Endodermal cell (in vitro differentiated cells): ENCODE results near the gene KERA. TPM values are rescaled to one million over a fixed set of nuclear protein-coding genes. Genes with fewer than 3 reads are reported as not detected.
"Not testable (repeated sequence)": the region's sequence is repeated elsewhere in the genome, so short reads cannot be mapped to it uniquely, and the experiment has no call there.

Experiments used
- DNase-seq: peaks from one replicate; pipeline ENCODE4 v3.0.0-alpha.2; 2017
- H3K27ac ChIP-seq: 2 replicates; pipeline ENCODE4 v1.5.1; 2013; ENCODE audit warnings: mild to moderate bottlenecking, low read depth, low read length, moderate library complexity
- H3K27me3 ChIP-seq: 2 replicates; pipeline ENCODE4 v1.6.1; 2013; ENCODE audit warnings: mild to moderate bottlenecking, low read length, moderate library complexity; ENCODE audit not compliant: insufficient read depth, control insufficient read depth, poor library complexity, severe bottlenecking
- H3K36me3 ChIP-seq: 2 replicates; pipeline ENCODE4 v1.7.0; 2013; ENCODE audit warnings: mild to moderate bottlenecking, low read length, moderate library complexity; ENCODE audit not compliant: control insufficient read depth, insufficient read depth
- H3K4me1 ChIP-seq: one replicate; pipeline ENCODE4 v1.7.0; 2013; ENCODE audit warnings: low read length; ENCODE audit not compliant: control insufficient read depth, insufficient read depth
- H3K4me3 ChIP-seq: 2 replicates; pipeline ENCODE4 v1.5.1; 2013; ENCODE audit warnings: mild to moderate bottlenecking, low read length, moderate library complexity
- H3K9ac ChIP-seq: 2 replicates; pipeline ENCODE4 v1.6.1; 2013; ENCODE audit warnings: mild to moderate bottlenecking, low read length, moderate library complexity; ENCODE audit not compliant: poor library complexity, severe bottlenecking; ENCODE audit errors: extremely low read depth
- H3K9me3 ChIP-seq: 2 replicates; pipeline ENCODE4 v1.6.1; 2013; ENCODE audit warnings: mild to moderate bottlenecking, low read length, moderate library complexity; ENCODE audit not compliant: control insufficient read depth
- H3K27ac Mint-ChIP-seq: 2 replicates; pipeline ENCODE4 v1.8.0; 2020; ENCODE audit warnings: mixed read lengths
- H3K27me3 Mint-ChIP-seq: 2 replicates; pipeline ENCODE4 v1.8.0; 2021; ENCODE audit warnings: mild to moderate bottlenecking, mixed read lengths; ENCODE audit not compliant: insufficient read depth
- H3K36me3 Mint-ChIP-seq: 2 replicates; pipeline ENCODE4 v1.8.0; 2020; ENCODE audit warnings: low read depth, mixed read lengths
- H3K4me1 Mint-ChIP-seq: 2 replicates; pipeline ENCODE4 v1.8.0; 2020; ENCODE audit warnings: mixed read lengths
- H3K4me3 Mint-ChIP-seq: 2 replicates; pipeline ENCODE4 v1.8.0; 2020; ENCODE audit warnings: mild to moderate bottlenecking, moderate library complexity, mixed read lengths
- H3K9me3 Mint-ChIP-seq: 2 replicates; pipeline ENCODE4 v1.8.0; 2020; ENCODE audit warnings: mild to moderate bottlenecking, mixed read lengths
- WGBS, 2 experiments: methylation state at CpG; one replicate each; pipeline versions ENCODE4 v1.1.5 to v1.1.7; 2013; ENCODE audit warnings: missing lambda C conversion rate in 2 of 2, mixed read lengths in 1 of 2; ENCODE audit not compliant: insufficient coverage in 1 of 2, insufficient read length in 1 of 2; 5-methylcytosine and 5-hydroxymethylcytosine counted together
- total RNA-seq, 2 donors: library from RNA; stranded (reverse); fragmentation: NEBNext Ultra II Directional in 1 of 2; extraction: Animal tissue kit (Norgen Biotek cat#: 25700) in 1 of 2; gene quantifications; 2 replicates in 1 of 2; 3 replicates in 1 of 2; pipeline ENCODE4 v1.2.1, GENCODE V29; 2021
- TF ChIP-seq, protein P1 (sequence below): fragments of 200-600 bp; sonication (generic); conservative IDR thresholded peaks from 2 replicates; pipeline ENCODE4 v1.5.0; 2021; ENCODE audit warnings: antibody characterized with exemption, mild to moderate bottlenecking

KERA gene
- total RNA-seq, 2 donors from 2014 or later: not detected

DNA sequence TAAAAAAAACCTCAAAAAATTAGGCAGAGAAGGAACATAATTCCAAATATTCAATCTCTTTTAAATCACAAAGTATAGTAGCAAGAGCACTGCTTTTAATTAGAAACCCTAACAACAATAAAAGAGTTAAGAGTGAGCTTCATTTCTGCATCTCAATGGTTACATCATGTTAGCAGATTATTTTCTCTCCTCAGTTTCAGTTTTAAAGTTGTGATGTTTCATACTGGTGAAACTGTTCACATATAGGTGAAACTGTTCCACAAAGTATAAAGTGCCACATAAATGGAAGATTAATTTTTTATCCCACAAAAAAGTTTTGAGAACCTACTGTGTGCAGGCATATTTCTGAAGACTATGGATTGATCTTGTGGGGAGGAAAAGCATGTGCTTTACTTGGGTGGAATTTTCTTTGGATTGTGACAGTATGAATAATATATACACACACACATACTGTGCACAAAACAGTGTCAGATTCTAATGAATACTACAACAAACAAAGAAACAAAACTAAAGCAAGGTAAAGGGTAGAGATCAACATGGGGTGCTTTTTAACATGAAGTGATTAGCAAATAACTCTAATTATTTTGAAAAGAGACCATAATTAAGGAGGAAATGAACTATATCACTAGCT, 36.3 kb upstream of the KERA start:
- Histone ChIP-seq H3K27me3 (no peaks in the 10 kb centered on the region), H3K36me3 (no peaks in the 10 kb centered on the region), H3K9me3 (peaks cover 22% of the 10 kb centered on the region), H3K27ac (no peak overlapping the region), H3K4me1 (no peaks in the 10 kb centered on the region), H3K9ac (no peak overlapping the region), H3K4me3 (no peak overlapping the region)
- no peak for DNase-seq
- Mint-ChIP-seq H3K27ac (no peak overlapping the region), H3K9me3 (peaks cover 23% of the 10 kb centered on the region), H3K27me3 (no peaks in the 10 kb centered on the region), H3K36me3 (peaks cover 2% of the 10 kb centered on the region), H3K4me3 (no peak overlapping the region), H3K4me1 (no peaks in the 10 kb centered on the region)
- TF ChIP-seq, protein P1, sequence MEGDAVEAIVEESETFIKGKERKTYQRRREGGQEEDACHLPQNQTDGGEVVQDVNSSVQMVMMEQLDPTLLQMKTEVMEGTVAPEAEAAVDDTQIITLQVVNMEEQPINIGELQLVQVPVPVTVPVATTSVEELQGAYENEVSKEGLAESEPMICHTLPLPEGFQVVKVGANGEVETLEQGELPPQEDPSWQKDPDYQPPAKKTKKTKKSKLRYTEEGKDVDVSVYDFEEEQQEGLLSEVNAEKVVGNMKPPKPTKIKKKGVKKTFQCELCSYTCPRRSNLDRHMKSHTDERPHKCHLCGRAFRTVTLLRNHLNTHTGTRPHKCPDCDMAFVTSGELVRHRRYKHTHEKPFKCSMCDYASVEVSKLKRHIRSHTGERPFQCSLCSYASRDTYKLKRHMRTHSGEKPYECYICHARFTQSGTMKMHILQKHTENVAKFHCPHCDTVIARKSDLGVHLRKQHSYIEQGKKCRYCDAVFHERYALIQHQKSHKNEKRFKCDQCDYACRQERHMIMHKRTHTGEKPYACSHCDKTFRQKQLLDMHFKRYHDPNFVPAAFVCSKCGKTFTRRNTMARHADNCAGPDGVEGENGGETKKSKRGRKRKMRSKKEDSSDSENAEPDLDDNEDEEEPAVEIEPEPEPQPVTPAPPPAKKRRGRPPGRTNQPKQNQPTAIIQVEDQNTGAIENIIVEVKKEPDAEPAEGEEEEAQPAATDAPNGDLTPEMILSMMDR: no peak

DNA sequence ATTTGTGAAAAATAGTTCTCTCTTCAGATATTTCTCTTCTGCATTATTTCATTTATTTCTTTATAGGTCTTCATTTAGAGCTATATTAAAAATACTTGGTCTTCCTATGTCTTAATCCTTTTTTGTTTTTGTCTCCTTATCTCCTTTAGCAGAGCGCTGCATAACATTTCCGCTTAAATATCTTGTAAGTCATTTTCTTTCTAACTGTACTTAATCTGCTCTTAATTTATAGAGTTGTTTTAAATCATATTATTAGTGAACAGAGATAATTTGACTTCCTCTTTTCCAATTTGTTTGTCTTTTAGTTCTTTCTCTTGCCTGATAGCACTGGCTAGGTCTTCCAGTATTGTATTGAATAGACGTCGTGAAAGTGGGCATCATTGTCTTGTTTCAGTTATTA, 35.5 kb upstream of the KERA start:
- 92 to 100% methylated on average over 2 to 4 of the region's 4 CpGs for WGBS, 2 experiments
- peaks cover 2% of the 10 kb centered on the region for H3K36me3 Mint-ChIP-seq
- TF ChIP-seq, protein P1: no peak
- Histone ChIP-seq H3K27ac (no peak overlapping the region), H3K9me3 (peaks cover 30% of the 10 kb centered on the region), H3K9ac (no peak overlapping the region), H3K36me3 (no peaks in the 10 kb centered on the region), H3K27me3 (no peaks in the 10 kb centered on the region), H3K4me3 (no peak overlapping the region), H3K4me1 (no peaks in the 10 kb centered on the region)
- no peak overlapping the region for H3K4me3 Mint-ChIP-seq
- no peaks in the 10 kb centered on the region for H3K4me1 Mint-ChIP-seq
- H3K27me3 Mint-ChIP-seq: no peaks in the 10 kb centered on the region
- no peak overlapping the region for H3K27ac Mint-ChIP-seq
- DNase-seq: no peak
- H3K9me3 Mint-ChIP-seq: peaks cover 31% of the 10 kb centered on the region

DNA sequence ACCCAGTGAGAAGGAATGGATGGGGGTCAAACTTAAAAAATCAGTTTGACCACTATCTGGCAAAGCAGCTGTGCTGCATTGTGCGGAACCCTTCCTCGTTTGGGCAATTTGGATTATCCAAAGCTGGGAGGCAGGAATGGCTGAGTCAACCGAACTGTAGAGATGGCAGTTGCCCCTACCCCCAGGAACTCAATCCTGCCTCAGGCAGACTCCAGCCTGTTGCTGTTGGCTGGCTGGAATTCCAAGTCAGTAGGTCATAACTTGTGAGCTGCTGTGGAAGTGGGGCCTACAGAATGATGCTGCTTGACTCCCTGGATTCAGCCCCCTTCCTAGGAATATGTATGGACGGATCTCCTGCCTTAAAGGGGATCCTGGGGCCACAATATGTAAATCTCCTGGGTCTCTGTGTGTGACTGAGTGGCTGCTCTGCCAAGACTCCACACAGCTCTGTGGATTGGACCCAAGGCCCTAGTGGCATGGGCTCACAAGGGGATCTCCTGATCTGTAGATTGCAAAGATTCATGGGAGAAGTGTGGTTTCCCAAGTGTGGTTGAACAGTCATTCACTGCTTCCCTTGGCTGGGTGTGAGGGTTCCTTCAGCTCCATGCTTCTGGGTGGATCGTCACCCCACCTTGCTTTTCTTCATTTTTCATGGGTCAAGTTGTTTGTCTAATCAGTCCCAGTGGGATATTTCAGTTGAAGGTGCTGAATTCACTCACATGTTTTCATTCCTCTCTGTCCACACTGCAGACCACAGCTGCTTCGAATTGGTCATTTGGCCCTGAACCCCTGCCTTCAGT, 34.3 kb upstream of the KERA start:
- Histone ChIP-seq H3K4me1 (no peaks in the 10 kb centered on the region), H3K36me3 (no peaks in the 10 kb centered on the region), H3K27me3 (no peaks in the 10 kb centered on the region), H3K4me3 (no peak overlapping the region), H3K9ac (no peak overlapping the region), H3K9me3 (peaks cover 31% of the 10 kb centered on the region), H3K27ac (no peak overlapping the region)
- 71 to 76% methylated on average over 5 of the region's 6 CpGs for WGBS, 2 experiments
- H3K27ac Mint-ChIP-seq: no peak overlapping the region
- H3K27me3 Mint-ChIP-seq: no peaks in the 10 kb centered on the region
- TF ChIP-seq, protein P1: no peak
- no peak overlapping the region for H3K4me3 Mint-ChIP-seq
- no peak for DNase-seq
- H3K36me3 Mint-ChIP-seq: peaks cover 2% of the 10 kb centered on the region
- H3K4me1 Mint-ChIP-seq: no peaks in the 10 kb centered on the region
- peaks cover 41% of the 10 kb centered on the region for H3K9me3 Mint-ChIP-seq

DNA sequence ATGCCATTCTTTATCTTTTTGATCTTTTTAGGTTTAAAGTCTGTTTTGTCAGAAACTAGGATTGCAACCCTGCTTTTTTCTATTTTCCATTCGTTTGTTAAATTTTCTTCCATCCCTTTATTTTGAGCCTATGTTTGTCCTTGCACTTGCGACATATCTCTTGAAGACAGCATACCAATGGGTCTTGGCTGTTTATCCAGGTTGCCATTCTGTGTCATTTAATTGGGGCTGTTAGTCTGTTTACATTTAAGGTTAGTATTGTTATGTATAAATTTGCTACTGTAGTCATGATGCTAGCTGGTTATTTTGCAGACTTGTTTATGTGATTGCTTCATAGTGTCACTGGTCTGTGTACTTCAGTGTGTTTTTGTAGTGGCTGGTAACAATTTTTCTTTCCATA, 32.1 kb upstream of the KERA start:
- peaks cover 43% of the 10 kb centered on the region for H3K9me3 Mint-ChIP-seq
- peaks cover 25% of the 10 kb centered on the region for H3K9me3 ChIP-seq
- not testable (repeated sequence) for H3K27me3 ChIP-seq, H3K36me3 ChIP-seq, H3K4me3 Mint-ChIP-seq, H3K27me3 Mint-ChIP-seq, H3K9ac ChIP-seq, H3K4me1 Mint-ChIP-seq, H3K27ac ChIP-seq, H3K4me3 ChIP-seq, H3K4me1 ChIP-seq, DNase-seq, H3K27ac Mint-ChIP-seq, H3K36me3 Mint-ChIP-seq
- WGBS, 2 experiments: 89 to 100% methylated on average over 2 of the region's 2 CpGs
